Neuronal stem cell (in vitro differentiated cells): ENCODE measurements around the gene PNLIPRP2.

ENCODE experiments used
- DNase-seq: peaks from one replicate; pipeline ENCODE4 v3.0.0-alpha.2; 2013; ENCODE audit warnings: low spot score
- H2AFZ ChIP-seq: one replicate; pipeline ENCODE4 v1.6.1; 2013; ENCODE audit warnings: mild to moderate bottlenecking, low read length, inconsistent platforms
- H2AK5ac ChIP-seq: 2 replicates; pipeline ENCODE4 v1.6.1; 2013; ENCODE audit warnings: low read depth, mild to moderate bottlenecking, inconsistent platforms, low read length, moderate library complexity, mixed read lengths
- H2BK120ac ChIP-seq: 2 replicates; pipeline ENCODE4 v1.6.1; 2013; ENCODE audit warnings: low read depth, mild to moderate bottlenecking, inconsistent platforms, low read length, moderate library complexity, mixed read lengths
- H2BK12ac ChIP-seq: one replicate; pipeline ENCODE4 v1.6.1; 2013; ENCODE audit warnings: low read length, inconsistent platforms
- H2BK15ac ChIP-seq: 2 replicates; pipeline ENCODE4 v1.6.1; 2013; ENCODE audit warnings: mild to moderate bottlenecking, low read length, inconsistent platforms, mixed read lengths
- H2BK5ac ChIP-seq: one replicate; pipeline ENCODE4 v1.6.1; 2013; ENCODE audit warnings: inconsistent platforms, mild to moderate bottlenecking, low read length, moderate library complexity
- H3K14ac ChIP-seq: one replicate; pipeline ENCODE4 v1.6.1; 2013; ENCODE audit warnings: low read length, inconsistent platforms
- H3K18ac ChIP-seq: 2 replicates; pipeline ENCODE4 v1.6.1; 2013; ENCODE audit warnings: low read length, inconsistent platforms
- H3K23ac ChIP-seq: 2 replicates; pipeline ENCODE4 v1.6.1; 2013; ENCODE audit warnings: low read depth, mild to moderate bottlenecking, mixed read lengths, low read length, inconsistent platforms; ENCODE audit not compliant: poor library complexity
- H3K27ac ChIP-seq: replicated peaks from 3 replicates; pipeline ENCODE4 v1.5.1; 2013; ENCODE audit warnings: low read length, inconsistent platforms
- H3K27me3 ChIP-seq, 3 experiments: 2 replicates each; pipeline ENCODE4 v1.6.1; 2013; ENCODE audit warnings: low read length in 3 of 3, mild to moderate bottlenecking in 2 of 3, inconsistent platforms in 1 of 3, low read depth in 1 of 3, mixed read lengths in 1 of 3, moderate library complexity in 1 of 3; ENCODE audit not compliant: control insufficient read depth in 3 of 3, insufficient read depth in 3 of 3
- H3K36me3 ChIP-seq, 2 donors: replicated peaks in 1 of 2; 2 replicates each; pipeline ENCODE4 v1.6.1; 2013; ENCODE audit warnings: low read length in 2 of 2; ENCODE audit not compliant: control insufficient read depth in 2 of 2, insufficient read depth in 2 of 2
- H3K4ac ChIP-seq: 2 replicates; pipeline ENCODE4 v1.6.1; 2013; ENCODE audit warnings: inconsistent platforms, mild to moderate bottlenecking, low read length, moderate library complexity
- H3K4me1 ChIP-seq, 2 donors: 1 replicate in 1 of 2; 2 replicates in 1 of 2; pipeline ENCODE4 v1.6.1; 2013; ENCODE audit warnings: low read length in 2 of 2, low read depth in 1 of 2; ENCODE audit not compliant: control insufficient read depth in 2 of 2, insufficient read depth in 1 of 2
- H3K4me2 ChIP-seq: one replicate; pipeline ENCODE4 v1.6.1; 2013; ENCODE audit warnings: mild to moderate bottlenecking, low read length, inconsistent platforms; ENCODE audit not compliant: insufficient read depth, poor library complexity, severe bottlenecking
- H3K4me3 ChIP-seq, 2 donors: 2 replicates each; pipeline ENCODE4 v1.5.1; 2013; ENCODE audit warnings: low read length in 2 of 2, mild to moderate bottlenecking in 2 of 2, inconsistent platforms in 1 of 2, moderate library complexity in 1 of 2
- H3K79me1 ChIP-seq: one replicate; pipeline ENCODE4 v1.6.1; 2013; ENCODE audit warnings: low read depth, mild to moderate bottlenecking, inconsistent platforms, low read length, moderate library complexity
- H3K9ac ChIP-seq: one replicate; pipeline ENCODE4 v1.6.1; 2013; ENCODE audit warnings: mild to moderate bottlenecking, low read depth, low read length, inconsistent platforms; ENCODE audit not compliant: poor library complexity
- H3K9me3 ChIP-seq, 2 donors: replicated peaks in 1 of 2; 2 replicates each; pipeline versions ENCODE3 to v1.6.1; 2013; ENCODE audit warnings: low read length in 2 of 2, mild to moderate bottlenecking in 2 of 2, inconsistent platforms in 1 of 2, low read depth in 1 of 2, mixed read lengths in 1 of 2, moderate library complexity in 1 of 2; ENCODE audit not compliant: control insufficient read depth in 2 of 2, insufficient read depth in 1 of 2
- H4K8ac ChIP-seq: one replicate; pipeline ENCODE4 v1.6.1; 2013; ENCODE audit warnings: low read depth, mild to moderate bottlenecking, inconsistent platforms, low read length, moderate library complexity
- H4K91ac ChIP-seq: one replicate; pipeline ENCODE4 v1.6.1; 2013; ENCODE audit warnings: low read length, low read depth, mild to moderate bottlenecking, inconsistent platforms; ENCODE audit not compliant: poor library complexity
- WGBS, 2 donors: extraction: QIAGEN DNeasy Blood & Tissue Kit; methylation state at CpG; one replicate each; pipeline ENCODE4 v1.1.7; 2013; ENCODE audit warnings: missing lambda C conversion rate in 2 of 2, mixed read lengths in 1 of 2; ENCODE audit not compliant: insufficient read length in 2 of 2, insufficient replicate concordance in 1 of 2; ENCODE audit errors: extremely low coverage in 2 of 2; 5-methylcytosine and 5-hydroxymethylcytosine counted together

PNLIPRP2 gene

DNA sequence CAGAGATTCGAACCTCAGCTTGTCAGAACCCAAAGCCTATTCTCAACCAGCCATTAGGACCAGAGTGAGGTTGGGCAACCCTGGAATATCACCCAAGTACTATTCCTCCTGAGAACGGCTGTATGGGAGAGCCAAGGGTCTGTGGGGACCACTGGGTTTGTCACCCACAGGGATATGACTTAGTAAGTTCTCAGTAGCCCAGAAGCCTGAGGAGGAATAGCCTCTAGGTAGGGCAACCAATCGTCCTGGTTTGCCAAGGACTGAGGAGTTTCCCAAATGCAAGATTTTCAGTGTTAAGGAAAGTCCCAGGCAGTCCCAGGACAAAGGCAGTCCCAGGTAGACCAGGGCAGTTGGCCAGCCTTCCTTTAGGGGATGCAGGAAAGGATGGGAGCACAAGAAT lies 46.7 kb downstream of the PNLIPRP2 start:
- Histone ChIP-seq H3K36me3 (no peaks in the 10 kb centered on the region), H3K27me3 (peaks cover 0 to 47% (median 0%) of the 10 kb centered on the region in 3 experiments), H2BK5ac (no peak overlapping the region), H3K23ac (no peak overlapping the region), H2BK12ac (no peak overlapping the region), H3K4ac (no peak overlapping the region), H2AK5ac (no peak overlapping the region), H2BK120ac (no peak overlapping the region), H3K14ac (no peak overlapping the region), H2AFZ (no peak overlapping the region), H3K4me1 (peaks cover 0 to 11% of the 10 kb centered on the region in 2 donors), H3K27ac (no peak overlapping the region), H3K4me3 (no peak overlapping the region), H3K9ac (no peak overlapping the region), H3K4me2 (no peak overlapping the region), H4K8ac (no peak overlapping the region), H3K79me1 (no peaks in the 10 kb centered on the region), H4K91ac (no peak overlapping the region), H3K18ac (no peak overlapping the region), H2BK15ac (no peak overlapping the region), H3K9me3 (no peaks in the 10 kb centered on the region)
- no CpG with 5 or more reads among the region's 3 CpGs for WGBS, 2 donors
- DNase-seq = no peak

DNA sequence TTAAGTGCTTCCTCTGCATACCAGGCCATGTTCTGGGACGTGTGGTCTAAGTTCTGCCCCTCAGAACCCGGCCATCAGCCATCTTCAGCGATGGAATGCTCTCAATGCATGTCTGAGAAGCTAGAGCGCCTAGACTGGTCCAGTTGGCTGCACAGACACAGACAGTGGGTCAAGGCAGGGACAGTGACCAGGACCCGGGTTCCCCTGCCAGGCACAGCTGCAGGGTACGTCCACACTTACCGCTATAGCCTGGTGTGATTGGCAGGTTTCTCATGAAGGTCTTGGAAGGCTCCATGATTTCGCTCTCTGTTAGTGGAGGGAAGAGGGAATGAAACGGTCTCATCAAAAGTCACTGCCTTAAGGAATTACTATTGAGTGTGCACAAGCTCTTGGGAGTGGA lies 47.3 kb downstream of the PNLIPRP2 start:
- H2BK5ac ChIP-seq = no peak overlapping the region
- no peak overlapping the region for H4K91ac ChIP-seq
- no peak overlapping the region for H3K4me3 ChIP-seq
- H3K23ac ChIP-seq = no peak overlapping the region
- no peak overlapping the region for H2AK5ac ChIP-seq
- H3K14ac ChIP-seq = no peak overlapping the region
- no peak overlapping the region for H3K4ac ChIP-seq
- no peaks in the 10 kb centered on the region for H3K79me1 ChIP-seq
- no peak overlapping the region for H2BK15ac ChIP-seq
- DNase-seq = no peak
- no peak overlapping the region for H3K18ac ChIP-seq
- H3K4me2 ChIP-seq = no peak overlapping the region
- peaks cover 0 to 47% (median 0%) of the 10 kb centered on the region in 3 experiments for H3K27me3 ChIP-seq
- no peak overlapping the region for H4K8ac ChIP-seq
- H3K9me3 ChIP-seq = no peaks in the 10 kb centered on the region
- H2BK120ac ChIP-seq = no peak overlapping the region
- H3K9ac ChIP-seq = no peak overlapping the region
- no peak overlapping the region for H2AFZ ChIP-seq
- no peaks in the 10 kb centered on the region for H3K36me3 ChIP-seq
- WGBS, 2 donors = no CpG with 5 or more reads among the region's 9 CpGs
- no peak overlapping the region for H3K27ac ChIP-seq
- H3K4me1 ChIP-seq = peaks cover 0 to 11% of the 10 kb centered on the region in 2 donors
- no peak overlapping the region for H2BK12ac ChIP-seq

DNA sequence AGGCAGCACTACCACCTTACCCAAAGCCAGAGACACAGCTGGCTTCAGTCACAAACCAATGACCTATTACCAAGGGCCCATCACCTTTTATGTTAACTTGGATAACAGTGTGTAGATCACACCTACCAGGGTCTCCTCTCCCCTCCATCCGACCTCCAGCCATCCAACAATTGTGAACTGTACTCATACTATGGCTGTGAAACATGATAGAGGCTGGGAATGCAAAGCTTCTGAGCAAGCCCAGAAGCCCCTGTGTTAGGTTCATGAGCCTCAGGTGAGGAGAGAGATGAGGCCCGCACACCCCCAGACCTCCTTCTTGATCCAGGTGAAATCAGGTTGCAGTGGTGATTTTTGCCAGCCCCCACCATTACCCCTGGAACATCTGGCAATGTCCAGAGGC lies 47.7 kb downstream of the PNLIPRP2 start:
- no peak overlapping the region for H3K4ac ChIP-seq
- peaks cover 0 to 11% of the 10 kb centered on the region in 2 donors for H3K4me1 ChIP-seq
- H3K9ac ChIP-seq = no peak overlapping the region
- no peak overlapping the region for H2BK12ac ChIP-seq
- no peak overlapping the region for H2BK5ac ChIP-seq
- H3K4me3 ChIP-seq = no peak overlapping the region
- no peaks in the 10 kb centered on the region for H3K79me1 ChIP-seq
- H2BK120ac ChIP-seq = no peak overlapping the region
- no peak overlapping the region for H2AFZ ChIP-seq
- no peak overlapping the region for H3K23ac ChIP-seq
- H2BK15ac ChIP-seq = no peak overlapping the region
- H3K18ac ChIP-seq = no peak overlapping the region
- no peak for DNase-seq
- no peak overlapping the region for H2AK5ac ChIP-seq
- H3K14ac ChIP-seq = no peak overlapping the region
- no CpG with 5 or more reads among the region's 2 CpGs for WGBS, 2 donors
- H3K27me3 ChIP-seq = peaks cover 0 to 47% (median 0%) of the 10 kb centered on the region in 3 experiments
- H3K9me3 ChIP-seq = no peaks in the 10 kb centered on the region
- H3K27ac ChIP-seq = no peak overlapping the region
- H3K4me2 ChIP-seq = no peak overlapping the region
- H3K36me3 ChIP-seq = no peaks in the 10 kb centered on the region
- no peak overlapping the region for H4K91ac ChIP-seq
- H4K8ac ChIP-seq = no peak overlapping the region

DNA sequence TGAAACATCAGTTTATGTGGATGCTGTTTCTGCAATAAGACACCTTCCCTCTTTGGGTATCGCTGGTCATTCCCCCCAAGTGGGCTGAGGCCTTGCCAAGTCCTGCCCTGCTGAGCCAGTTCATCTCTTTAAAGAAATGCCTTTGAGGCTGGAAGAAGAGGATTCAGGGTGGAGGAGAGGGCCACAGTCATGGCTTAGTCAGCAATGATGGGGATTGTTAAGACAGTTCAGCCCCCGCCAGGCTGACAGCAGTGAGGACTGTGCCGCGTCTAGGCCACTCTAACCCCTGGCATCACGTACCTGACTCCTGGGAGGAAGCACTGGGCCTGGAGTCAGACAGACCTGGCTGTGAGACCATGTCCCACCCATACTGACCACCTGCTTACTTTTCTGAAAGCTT lies 48.3 kb downstream of the PNLIPRP2 start:
- no peak overlapping the region for H3K27ac ChIP-seq
- H2BK5ac ChIP-seq = no peak overlapping the region
- no peak overlapping the region for H2BK120ac ChIP-seq
- H3K79me1 ChIP-seq = no peaks in the 10 kb centered on the region
- DNase-seq = no peak
- no peak overlapping the region for H3K4me3 ChIP-seq
- no peak overlapping the region for H3K23ac ChIP-seq
- H2BK15ac ChIP-seq = no peak overlapping the region
- H2AFZ ChIP-seq = no peak overlapping the region
- H3K36me3 ChIP-seq = no peaks in the 10 kb centered on the region
- H3K9ac ChIP-seq = no peak overlapping the region
- no peak overlapping the region for H4K8ac ChIP-seq
- H3K4me1 ChIP-seq = peaks cover 0 to 11% of the 10 kb centered on the region in 2 donors
- peak overlapping the region; percentile 62 for H3K4me2 ChIP-seq
- no peak overlapping the region for H4K91ac ChIP-seq
- H3K18ac ChIP-seq = peak overlapping the region; percentile 46
- WGBS, 2 donors = no CpG with 5 or more reads among the region's 5 CpGs
- no peak overlapping the region for H2AK5ac ChIP-seq
- H3K9me3 ChIP-seq = no peaks in the 10 kb centered on the region
- no peak overlapping the region for H3K4ac ChIP-seq
- H2BK12ac ChIP-seq = no peak overlapping the region
- peaks cover 0 to 43% (median 0%) of the 10 kb centered on the region in 3 experiments for H3K27me3 ChIP-seq
- no peak overlapping the region for H3K14ac ChIP-seq
